K562 (cell line): ENCODE data around the gene SPON2. TPM values are rescaled to one million over a fixed set of nuclear protein-coding genes. Genes with fewer than 3 reads are reported as not detected.

Experiments
- ARHGAP35 ChIP-seq: fragments of 450-650 bp; IDR thresholded peaks from 2 replicates; pipeline ENCODE4 v1.6.1; 2018; ENCODE audit not compliant: partially characterized antibody
- EHMT2 ChIP-seq: fragments of 450-650 bp; IDR thresholded peaks from 2 replicates; pipeline ENCODE4 v1.6.1; 2018; ENCODE audit warnings: antibody characterized with exemption
- ELF1 ChIP-seq: fragments of 200-800 bp; sonication (Bioruptor generic); IDR thresholded peaks from 2 replicates; pipeline ENCODE4 v1.6.1; 2016; ENCODE audit warnings: missing genetic modification characterization, missing compliant biosample characterization
- ERF ChIP-seq: fragments of 450-650 bp; formaldehyde crosslinking; IDR thresholded peaks from 2 replicates; pipeline ENCODE4 v1.4.0; 2020; ENCODE audit warnings: mild to moderate bottlenecking, mixed read lengths
- ILK ChIP-seq: fragments of 450-650 bp; IDR thresholded peaks from 2 replicates; pipeline ENCODE4 v1.6.1; 2016; ENCODE audit warnings: missing genetic modification characterization, low read depth, mild to moderate bottlenecking, missing compliant biosample characterization, moderate library complexity, borderline replicate concordance
- KDM1A ChIP-seq, 2 experiments: fragments of 450-650 bp; IDR thresholded peaks; 2 replicates each; pipeline ENCODE4 v1.6.1; 2016; ENCODE audit warnings: mild to moderate bottlenecking in 2 of 2
- KDM4B ChIP-seq, 2 experiments: fragments of 450-650 bp in 1 of 2; sonication (generic) in 1 of 2; IDR thresholded peaks; 2 replicates each; pipeline ENCODE4 v1.6.1; 2016 to 2017; ENCODE audit warnings: borderline replicate concordance in 2 of 2, antibody characterized with exemption in 1 of 2, low read depth in 1 of 2, mild to moderate bottlenecking in 1 of 2
- LARP7 ChIP-seq: fragments of 450-650 bp; IDR thresholded peaks from 2 replicates; pipeline ENCODE4 v1.6.1; 2016
- PHF20 ChIP-seq: fragments of 450-650 bp; IDR thresholded peaks from 2 replicates; pipeline ENCODE4 v1.6.1; 2018; ENCODE audit not compliant: partially characterized antibody
- RBM17 ChIP-seq: fragments of 200-400 bp; formaldehyde crosslinking; IDR thresholded peaks from 2 replicates; pipeline ENCODE4 v1.6.1; 2017; ENCODE audit warnings: low read depth, mild to moderate bottlenecking, low read length, borderline replicate concordance
- RBM22 ChIP-seq: fragments of 200-400 bp; formaldehyde crosslinking; IDR thresholded peaks from 2 replicates; pipeline ENCODE4 v1.6.1; 2018; ENCODE audit warnings: low read length, low read depth; ENCODE audit not compliant: poor library complexity, severe bottlenecking
- RFX5 ChIP-seq: IDR thresholded peaks from 2 replicates; pipeline ENCODE4 v1.6.1; 2011; ENCODE audit warnings: low read depth, mild to moderate bottlenecking, improper control_type of control experiment, low read length
- RUNX1 ChIP-seq: sonication (generic); IDR thresholded peaks from 2 replicates; pipeline ENCODE4 v1.6.1; 2016; ENCODE audit warnings: antibody characterized with exemption, low read depth
- SLC30A9 ChIP-seq: fragments of 250-450 bp; sonication (Bioruptor Pico); IDR thresholded peaks from 2 replicates; pipeline ENCODE4 v1.8.0; 2022; ENCODE audit warnings: mild to moderate bottlenecking, moderate library complexity
- TSC22D4 ChIP-seq: fragments of 450-650 bp; IDR thresholded peaks from 2 replicates; pipeline ENCODE4 v1.6.1; 2016; ENCODE audit warnings: missing genetic modification characterization, missing biosample characterization, control low read depth
- U2AF1 ChIP-seq: fragments of 200-400 bp; formaldehyde crosslinking; optimal IDR thresholded peaks from 2 replicates; pipeline ENCODE3; 2017; ENCODE audit warnings: mild to moderate bottlenecking, low read depth, low read length, moderate library complexity
- ZC3H8 ChIP-seq: fragments of 450-650 bp; IDR thresholded peaks from 2 replicates; pipeline ENCODE4 v1.6.1; 2017
- ZFP1 ChIP-seq: fragments of 450-650 bp; formaldehyde crosslinking; IDR thresholded peaks from 2 replicates; pipeline ENCODE4 v1.4.0; 2020; ENCODE audit warnings: mild to moderate bottlenecking, mixed read lengths
- ZFP36 ChIP-seq: fragments of 150-350 bp; IDR thresholded peaks from 2 replicates; pipeline ENCODE4 v1.6.1; 2018; ENCODE audit warnings: low read length, low read depth; ENCODE audit not compliant: partially characterized antibody
- ZNF212 ChIP-seq: fragments of 450-650 bp; formaldehyde crosslinking; IDR thresholded peaks from 2 replicates; pipeline ENCODE4 v1.4.0; 2020; ENCODE audit warnings: mild to moderate bottlenecking
- ZNF444 ChIP-seq: fragments of 250-450 bp; sonication (Bioruptor Pico); IDR thresholded peaks from 2 replicates; pipeline ENCODE4 v1.4.0; 2020; ENCODE audit warnings: mild to moderate bottlenecking, moderate library complexity
- ZNF583 ChIP-seq: fragments of 250-450 bp; sonication (Bioruptor Pico); IDR thresholded peaks from 2 replicates; pipeline ENCODE4 v1.4.0; 2020
- ZZZ3 ChIP-seq: fragments of 450-650 bp; IDR thresholded peaks from 2 replicates; pipeline ENCODE4 v1.6.1; 2016; ENCODE audit warnings: antibody characterized with exemption, mild to moderate bottlenecking, moderate library complexity
- polyA plus RNA-seq, 8 experiments: library from polyadenylated mRNA; depleted of rRNA in 4 of 8; stranded (reverse) in 5 of 8; unstranded in 3 of 8; fragments of >200 nt; fragmentation: Nextera tagmentation in 2 of 8; fragmentation: Illumina TruSeq in 1 of 8; extraction: Ambion mirVana in 2 of 8; extraction: Trizol in 1 of 8; gene quantifications; 2 replicates each; pipeline versions ENCODE4 v1.2.1 to v1.2.3, GENCODE V29; 2011 to 2014; ENCODE audit warnings: inconsistent platforms in 1 of 8, missing spikeins in 1 of 8
- total RNA-seq, 7 experiments: library from RNA; depleted of rRNA in 6 of 7; stranded (reverse); fragments of >200 nt in 6 of 7; fragmentation: Illumina TruSeq in 2 of 7; extraction: Trizol in 2 of 7; gene quantifications; 2 replicates each; pipeline versions ENCODE4 v1.2.1 to v1.2.3, GENCODE V29; 2011 to 2021; ENCODE audit warnings: low replicate concordance in 1 of 7
- TF ChIP-seq, protein P1 (sequence below), 2 experiments: fragments of 450-650 bp; conservative IDR thresholded peaks; 2 replicates each; pipeline ENCODE4 v1.6.1; 2017; ENCODE audit warnings: mild to moderate bottlenecking in 2 of 2, moderate library complexity in 2 of 2
- TF ChIP-seq, protein P2 (sequence below): sonication (generic); formaldehyde crosslinking; IDR thresholded peaks from 2 replicates; pipeline ENCODE4 v1.8.0; 2022; ENCODE audit warnings: mild to moderate bottlenecking, missing genetic modification reagents, borderline replicate concordance
- TF ChIP-seq, protein P3 (sequence below): sonication (generic); formaldehyde crosslinking; IDR thresholded peaks from 2 replicates; pipeline ENCODE4 v1.8.1; 2023; ENCODE audit warnings: mild to moderate bottlenecking, missing genetic modification reagents

SPON2 gene
- total and polyA plus RNA-seq, 9 of the 15 experiments (the other 6 are each of a cell fraction or from before 2014, with no cell fraction given): 0.21 to 2.2 (median 0.83) TPM

DNA sequence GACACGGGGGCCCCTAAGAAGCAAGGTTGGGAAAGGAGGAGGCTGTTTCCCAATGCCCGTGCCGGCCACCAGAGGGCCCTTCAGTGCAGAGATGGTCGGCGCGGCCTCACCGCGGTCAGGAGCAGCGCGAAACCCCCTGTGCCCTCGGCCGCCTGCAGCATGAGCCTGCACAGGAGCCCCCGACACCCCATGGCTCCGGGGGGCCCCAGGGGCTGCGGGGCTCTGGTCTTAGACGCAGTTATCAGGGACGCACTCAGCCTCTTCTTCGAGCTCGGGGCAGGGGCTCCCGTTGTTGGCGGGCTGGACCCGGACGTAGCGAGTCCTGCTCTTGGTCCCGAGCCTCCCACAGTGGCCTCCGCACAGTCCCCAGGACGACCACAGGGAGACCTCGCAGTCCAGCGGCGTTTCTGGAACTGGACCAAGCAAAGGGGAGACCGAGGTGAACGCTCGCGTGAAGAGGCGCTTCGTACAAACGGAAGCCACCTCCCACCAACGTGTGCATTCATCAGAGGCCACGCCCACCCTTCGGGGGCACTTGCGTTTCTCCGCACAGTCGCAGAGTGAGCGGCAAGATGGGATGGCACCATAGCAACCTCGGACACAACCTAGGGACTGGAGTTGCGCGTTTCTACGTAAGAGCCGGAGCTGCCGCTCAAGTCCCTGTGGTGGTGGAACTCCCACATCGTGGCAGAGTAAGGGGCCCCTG lies 5.0 kb downstream of the SPON2 start (continued):
- TF ChIP-seq SLC30A9 (CRISPR knock-in tag) (no peak), ZC3H8 (no peak), TSC22D4 (tag) (no peak), ZNF444 (CRISPR knock-in tag) (no peak), EHMT2 (no peak), RBM22 (no peak), ZZZ3 (no peak), ZNF212 (CRISPR knock-in tag) (no peak), ARHGAP35 (no peak), ZFP1 (no peak), PHF20 (peak; percentile 25), KDM4B (IDR thresholded peaks at IDR 0.05; ENCODE audit: borderline replicate concordance in 2 of 2, low read depth in 1 of 2) (no peak), ZFP36 (no peak), KDM1A (IDR thresholded peaks at IDR 0.05) (no peak), ELF1 (tag) (no peak), ERF (CRISPR knock-in tag) (no peak), ZNF583 (CRISPR knock-in tag) (no peak), RFX5 (no peak), RBM17 (no peak), LARP7 (no peak), ILK (no peak), RUNX1 (no peak), U2AF1 (no peak)
- TF ChIP-seq, protein P1, sequence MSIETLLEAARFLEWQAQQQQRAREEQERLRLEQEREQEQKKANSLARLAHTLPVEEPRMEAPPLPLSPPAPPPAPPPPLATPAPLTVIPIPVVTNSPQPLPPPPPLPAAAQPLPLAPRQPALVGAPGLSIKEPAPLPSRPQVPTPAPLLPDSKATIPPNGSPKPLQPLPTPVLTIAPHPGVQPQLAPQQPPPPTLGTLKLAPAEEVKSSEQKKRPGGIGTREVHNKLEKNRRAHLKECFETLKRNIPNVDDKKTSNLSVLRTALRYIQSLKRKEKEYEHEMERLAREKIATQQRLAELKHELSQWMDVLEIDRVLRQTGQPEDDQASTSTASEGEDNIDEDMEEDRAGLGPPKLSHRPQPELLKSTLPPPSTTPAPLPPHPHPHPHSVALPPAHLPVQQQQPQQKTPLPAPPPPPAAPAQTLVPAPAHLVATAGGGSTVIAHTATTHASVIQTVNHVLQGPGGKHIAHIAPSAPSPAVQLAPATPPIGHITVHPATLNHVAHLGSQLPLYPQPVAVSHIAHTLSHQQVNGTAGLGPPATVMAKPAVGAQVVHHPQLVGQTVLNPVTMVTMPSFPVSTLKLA (conservative IDR thresholded peaks at IDR 0.05): peak; percentile 42 to 43; a peak in 1 of 4 replicates
- TF ChIP-seq, protein P2, sequence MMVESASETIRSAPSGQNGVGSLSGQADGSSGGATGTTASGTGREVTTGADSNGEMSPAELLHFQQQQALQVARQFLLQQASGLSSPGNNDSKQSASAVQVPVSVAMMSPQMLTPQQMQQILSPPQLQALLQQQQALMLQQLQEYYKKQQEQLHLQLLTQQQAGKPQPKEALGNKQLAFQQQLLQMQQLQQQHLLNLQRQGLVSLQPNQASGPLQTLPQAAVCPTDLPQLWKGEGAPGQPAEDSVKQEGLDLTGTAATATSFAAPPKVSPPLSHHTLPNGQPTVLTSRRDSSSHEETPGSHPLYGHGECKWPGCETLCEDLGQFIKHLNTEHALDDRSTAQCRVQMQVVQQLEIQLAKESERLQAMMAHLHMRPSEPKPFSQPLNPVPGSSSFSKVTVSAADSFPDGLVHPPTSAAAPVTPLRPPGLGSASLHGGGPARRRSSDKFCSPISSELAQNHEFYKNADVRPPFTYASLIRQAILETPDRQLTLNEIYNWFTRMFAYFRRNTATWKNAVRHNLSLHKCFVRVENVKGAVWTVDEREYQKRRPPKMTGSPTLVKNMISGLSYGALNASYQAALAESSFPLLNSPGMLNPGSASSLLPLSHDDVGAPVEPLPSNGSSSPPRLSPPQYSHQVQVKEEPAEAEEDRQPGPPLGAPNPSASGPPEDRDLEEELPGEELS (CRISPR knock-in tag): no peak
- TF ChIP-seq, protein P3, sequence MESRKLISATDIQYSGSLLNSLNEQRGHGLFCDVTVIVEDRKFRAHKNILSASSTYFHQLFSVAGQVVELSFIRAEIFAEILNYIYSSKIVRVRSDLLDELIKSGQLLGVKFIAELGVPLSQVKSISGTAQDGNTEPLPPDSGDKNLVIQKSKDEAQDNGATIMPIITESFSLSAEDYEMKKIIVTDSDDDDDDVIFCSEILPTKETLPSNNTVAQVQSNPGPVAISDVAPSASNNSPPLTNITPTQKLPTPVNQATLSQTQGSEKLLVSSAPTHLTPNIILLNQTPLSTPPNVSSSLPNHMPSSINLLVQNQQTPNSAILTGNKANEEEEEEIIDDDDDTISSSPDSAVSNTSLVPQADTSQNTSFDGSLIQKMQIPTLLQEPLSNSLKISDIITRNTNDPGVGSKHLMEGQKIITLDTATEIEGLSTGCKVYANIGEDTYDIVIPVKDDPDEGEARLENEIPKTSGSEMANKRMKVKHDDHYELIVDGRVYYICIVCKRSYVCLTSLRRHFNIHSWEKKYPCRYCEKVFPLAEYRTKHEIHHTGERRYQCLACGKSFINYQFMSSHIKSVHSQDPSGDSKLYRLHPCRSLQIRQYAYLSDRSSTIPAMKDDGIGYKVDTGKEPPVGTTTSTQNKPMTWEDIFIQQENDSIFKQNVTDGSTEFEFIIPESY (CRISPR knock-in tag): no peak
